Esophagus muscularis mucosa (tissue), 4 donors: Measurements from ENCODE around the gene HCFC1R1.

Experiments
- CTCF ChIP-seq, 3 experiments: fragments of 200-600 bp in 2 of 3; fragments of 450-650 bp in 1 of 3; sonication (generic) in 2 of 3; IDR thresholded peaks; one replicate each; pipeline ENCODE4 v1.5.1; 2017 to 2019; ENCODE audit warnings: antibody characterized with exemption in 3 of 3, mild to moderate bottlenecking in 2 of 3, moderate library complexity in 1 of 3
- EP300 ChIP-seq: sonication (generic); formaldehyde crosslinking; IDR thresholded peaks from one replicate; pipeline ENCODE4 v1.6.1; 2017; ENCODE audit warnings: antibody characterized with exemption
- POLR2AphosphoS5 ChIP-seq, 2 donors: sonication (generic); formaldehyde crosslinking; IDR thresholded peaks; one replicate each; pipeline ENCODE4 v1.6.1; 2017; ENCODE audit warnings: antibody characterized with exemption in 2 of 2

GRCh38 chr16:3009568-3010390 is 14.0 kb downstream of the HCFC1R1 start:
- no peak for TF ChIP-seq CTCF (IDR thresholded peaks at IDR 0.05)
- no peak for TF ChIP-seq POLR2AphosphoS5 (IDR thresholded peaks at IDR 0.05)
- TF ChIP-seq EP300: no peak
